HL-60/S4 (cell line): ENCODE results near the gene JMJD8.

Experiments used
- in situ Hi-C: fragments of 300-500 bp; cut with MboI; formaldehyde crosslinking; loops from 2 replicates; pipeline ENCODE4 v1.14.3; 2022; ENCODE audit warnings: low sequenced_read_pairs

JMJD8 gene

DNA sequence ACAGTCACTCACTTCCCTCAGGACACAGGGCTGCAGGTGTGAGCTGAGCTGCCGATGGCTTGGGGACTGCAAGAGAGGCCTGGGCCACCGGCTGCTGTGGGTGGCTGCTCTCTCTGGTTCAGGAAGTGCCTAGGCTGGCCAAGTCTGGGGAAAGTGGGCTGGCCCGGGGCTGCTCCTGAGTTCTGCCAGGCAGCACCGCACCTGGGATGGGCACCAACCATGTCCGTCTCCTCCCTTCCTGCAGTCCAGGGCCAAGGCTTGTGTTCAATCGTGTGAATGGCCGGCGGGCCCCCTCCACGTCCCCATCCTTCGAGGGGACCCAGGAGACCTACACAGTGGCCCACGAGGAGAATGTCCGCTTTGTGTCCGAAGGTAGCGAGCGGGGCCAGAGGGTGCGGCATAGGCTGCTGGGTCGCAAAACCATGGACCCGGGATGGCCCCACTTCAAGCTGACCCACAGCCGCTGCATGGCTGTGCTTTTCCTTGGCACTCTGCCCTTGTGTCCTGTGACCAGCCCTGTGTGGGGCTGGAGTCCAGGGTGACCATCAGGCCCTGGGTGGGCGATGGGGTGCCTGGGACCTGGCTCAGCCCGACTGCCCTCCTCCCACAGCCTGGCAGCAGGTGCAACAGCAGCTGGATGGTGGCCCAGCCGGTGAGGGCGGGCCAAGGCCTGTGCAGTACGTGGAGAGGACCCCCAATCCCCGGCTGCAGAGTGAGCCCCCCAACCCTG is 36.8 kb downstream of the JMJD8 start:
- in situ Hi-C loops: no loop called here

DNA sequence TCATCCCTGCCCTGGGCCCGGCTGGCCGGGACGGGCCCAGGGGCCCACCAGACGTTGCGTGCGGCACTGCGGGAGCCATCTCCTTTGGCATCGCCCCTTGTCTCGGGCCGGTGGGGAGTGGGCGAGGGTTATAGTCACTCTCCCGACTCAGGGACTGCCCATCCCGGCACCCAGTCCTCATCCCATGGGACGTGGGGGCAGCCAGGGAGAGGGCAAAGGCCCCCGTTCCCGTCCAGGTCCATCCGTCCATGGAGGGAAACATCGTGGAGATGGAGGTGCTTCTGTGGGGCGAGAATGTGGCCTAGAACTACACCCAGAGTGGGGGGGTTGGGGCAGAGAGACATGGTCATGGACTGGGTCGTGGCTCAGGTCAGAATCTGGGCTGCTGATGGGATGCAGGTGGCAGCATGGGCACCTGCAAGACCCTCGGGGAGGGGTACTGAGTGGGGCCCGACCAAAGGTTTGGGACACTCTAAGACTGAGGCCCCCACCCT is 37.4 kb downstream of the JMJD8 start:
- in situ Hi-C loops: no loop called here

DNA sequence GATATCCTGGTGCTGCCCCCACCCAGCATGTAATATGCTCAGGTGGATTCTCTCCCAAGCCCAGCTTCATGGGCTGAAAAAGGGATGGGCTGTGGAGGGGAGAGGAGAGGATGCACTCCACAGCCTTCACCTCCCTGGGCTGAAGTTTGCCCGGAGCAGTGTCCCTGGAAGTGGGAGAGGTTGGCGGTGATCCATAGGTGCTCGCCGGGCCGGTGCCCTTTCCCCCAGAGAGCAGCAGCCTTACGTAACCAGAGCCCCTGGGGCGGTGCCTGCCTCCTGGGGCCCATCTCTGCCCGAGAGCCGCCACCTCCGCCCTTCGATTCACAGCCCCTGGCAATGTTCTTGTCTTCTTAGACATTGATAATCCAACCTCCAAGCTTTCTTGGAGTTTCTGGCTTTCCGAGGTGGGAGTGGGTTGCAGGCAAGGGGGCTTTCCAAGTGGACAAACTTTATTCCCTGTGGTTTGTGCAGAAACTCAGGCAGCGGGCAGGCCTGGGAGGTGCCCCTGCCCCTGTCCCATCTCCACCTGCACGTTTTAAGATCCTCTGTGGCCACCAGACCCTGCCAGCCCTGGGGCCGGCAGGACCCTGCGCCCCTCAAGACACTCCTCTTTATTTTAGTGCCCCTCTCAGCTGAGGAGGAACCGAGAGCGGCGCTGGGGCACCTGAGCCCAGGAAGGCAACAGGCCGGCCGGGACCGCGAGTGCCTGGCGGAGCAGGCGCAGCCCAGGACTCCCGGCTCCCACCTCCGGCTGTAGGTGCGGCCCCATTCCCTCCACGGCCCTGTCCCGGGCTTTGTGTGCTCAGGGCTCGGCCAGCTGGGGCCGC is 38.1 kb downstream of the JMJD8 start:
- in situ Hi-C loops: no loop called here

DNA sequence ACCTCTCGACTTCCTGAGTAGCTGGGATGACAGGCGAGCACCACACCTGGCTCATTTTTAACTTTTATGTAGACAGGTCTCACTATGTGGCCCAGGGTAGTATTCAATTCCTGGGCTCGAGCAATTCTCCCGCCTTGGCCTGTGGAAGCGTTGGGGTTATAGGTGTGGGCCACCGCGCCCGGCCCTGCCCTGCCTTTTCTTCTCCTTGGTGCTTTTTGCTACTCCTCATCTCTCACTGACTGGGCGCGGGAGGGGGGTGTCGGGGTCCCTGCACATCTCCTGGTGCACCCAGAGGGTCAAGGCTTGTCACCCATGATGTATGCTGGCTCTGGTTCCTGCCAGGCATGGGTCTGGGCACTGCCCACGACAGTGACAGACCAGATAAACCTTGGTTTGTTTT is 39.6 kb downstream of the JMJD8 start:
- in situ Hi-C loops: no loop called here

DNA sequence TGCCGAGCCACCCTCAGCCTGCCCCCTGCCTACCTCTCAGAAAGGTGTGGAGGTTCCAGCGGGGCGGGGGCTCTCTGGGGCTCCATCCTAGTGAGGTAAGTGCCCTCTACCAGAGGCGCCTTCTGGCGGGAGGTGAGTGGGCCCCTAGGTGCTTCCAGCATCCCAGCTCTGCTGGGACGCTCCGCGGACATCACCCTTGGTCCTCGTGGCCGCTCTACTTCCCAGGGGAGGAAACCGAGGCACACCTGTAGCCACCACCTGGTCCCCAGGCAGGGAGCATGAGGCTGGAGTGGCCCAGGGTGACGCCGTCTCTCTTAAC is 41.1 kb downstream of the JMJD8 start:
- in situ Hi-C loops: no loop called here

DNA sequence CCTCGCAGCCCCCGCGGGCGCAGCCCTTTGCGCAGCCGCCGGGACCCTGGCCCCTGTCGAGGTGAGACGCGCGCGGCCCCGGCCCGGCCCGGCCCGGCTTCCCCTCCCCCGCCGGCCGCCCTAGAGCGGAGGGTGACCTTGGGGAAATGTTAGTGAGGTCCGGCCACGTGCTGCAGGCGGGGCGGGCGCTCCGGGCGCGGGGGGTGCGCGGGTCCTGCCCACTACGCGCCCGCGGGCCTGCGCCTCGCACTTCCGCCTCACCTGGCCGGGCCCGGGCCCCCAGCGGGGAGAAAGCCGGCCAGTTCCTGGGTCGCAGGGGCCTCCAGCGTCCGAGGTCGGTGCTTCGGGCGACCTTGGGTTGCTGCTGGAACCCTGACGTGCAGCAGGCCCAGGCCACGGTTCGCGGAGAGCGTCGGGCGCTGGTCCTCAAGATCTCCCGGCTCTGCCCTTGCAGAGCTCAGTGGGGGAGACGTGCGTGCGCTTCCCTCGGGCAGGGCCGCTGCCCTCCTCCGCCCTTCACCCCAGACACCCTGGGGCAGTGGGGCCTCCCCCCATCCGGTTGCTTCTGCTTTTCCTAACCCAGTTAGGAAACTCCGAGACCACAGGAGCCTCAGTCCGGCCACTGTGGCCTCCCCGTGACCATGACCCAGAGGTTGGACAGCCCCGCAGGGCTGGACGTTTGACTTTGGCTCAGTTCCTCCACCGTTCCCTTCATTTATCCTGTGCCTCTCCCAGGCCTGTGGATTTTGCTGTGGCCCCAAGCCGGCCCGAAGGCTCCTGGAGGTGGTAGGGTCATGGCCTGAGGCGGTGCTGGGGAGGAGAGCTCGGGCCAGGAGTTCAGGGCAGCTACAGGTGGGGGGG is 41.7 kb downstream of the JMJD8 start:
- in situ Hi-C loops: no loop called here

DNA sequence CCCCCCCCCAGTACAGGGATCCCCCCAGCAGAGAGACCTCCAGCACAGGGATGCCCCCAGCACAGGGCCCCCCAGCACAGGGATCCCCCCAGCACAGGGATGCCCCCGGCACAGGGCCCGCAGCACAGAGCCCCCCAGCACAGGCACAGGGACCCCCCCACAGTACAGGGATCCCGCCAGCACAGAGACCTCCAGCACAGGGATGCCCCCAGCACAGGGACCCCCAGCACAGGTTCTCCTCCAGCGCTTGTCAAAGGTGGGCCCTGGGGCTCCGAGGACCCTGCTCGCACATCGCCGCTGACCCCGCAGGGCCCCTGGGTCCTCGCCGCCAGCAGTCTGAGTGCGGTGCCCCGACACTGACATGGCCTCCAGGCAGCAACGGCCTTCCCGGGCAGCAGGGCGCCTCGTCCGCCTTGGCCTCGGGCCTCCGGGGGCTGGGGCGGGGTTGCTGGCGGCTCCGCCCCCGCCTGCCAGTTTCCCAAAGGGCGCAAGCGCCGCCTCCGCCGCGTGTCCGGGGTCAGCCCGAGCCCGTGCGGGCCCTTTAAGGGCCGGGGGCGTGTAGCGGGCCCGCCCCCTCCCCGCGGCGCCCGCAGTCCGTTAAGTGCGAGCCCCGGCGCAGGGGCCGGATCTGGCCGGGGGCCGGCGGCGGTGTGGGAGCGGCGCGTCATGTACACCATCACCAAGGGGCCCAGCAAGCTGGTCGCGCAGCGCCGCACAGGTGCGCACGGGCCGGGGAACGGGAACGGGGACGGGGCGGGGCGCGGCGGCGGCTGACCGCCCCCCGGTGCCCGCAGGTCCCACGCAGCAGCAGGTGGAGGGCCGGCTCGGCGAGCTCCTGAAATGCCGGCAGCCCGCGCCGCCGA is 42.6 kb downstream of the JMJD8 start, which contains the start of gene MCRIP2:
MCRIP2 (plus strand) TSS at position 503 of the 863 bp plus-strand sequence; CDS start at position 667, 164 bp downstream.
- in situ Hi-C loops: no loop called here

DNA sequence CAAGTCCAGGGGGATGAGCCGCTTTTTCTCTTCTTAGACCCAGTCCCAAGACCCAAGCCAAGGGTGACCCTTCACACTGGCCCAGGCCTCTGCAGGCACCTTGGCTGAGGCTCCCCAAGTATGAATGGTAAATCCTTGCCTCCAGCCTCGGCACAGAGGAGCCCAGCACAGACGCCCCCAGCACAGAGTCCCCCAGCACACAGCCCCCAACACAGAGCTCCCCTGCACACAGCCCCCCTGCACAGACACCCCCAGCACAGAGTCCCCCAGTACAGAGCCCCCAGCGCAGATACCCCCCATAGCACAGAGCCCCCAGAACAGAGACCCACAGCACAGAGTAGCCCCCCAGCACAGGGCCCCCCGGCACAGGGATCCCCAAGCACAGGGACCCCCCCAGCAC is 43.5 kb downstream of the JMJD8 start:
- in situ Hi-C loops: no loop called here

DNA sequence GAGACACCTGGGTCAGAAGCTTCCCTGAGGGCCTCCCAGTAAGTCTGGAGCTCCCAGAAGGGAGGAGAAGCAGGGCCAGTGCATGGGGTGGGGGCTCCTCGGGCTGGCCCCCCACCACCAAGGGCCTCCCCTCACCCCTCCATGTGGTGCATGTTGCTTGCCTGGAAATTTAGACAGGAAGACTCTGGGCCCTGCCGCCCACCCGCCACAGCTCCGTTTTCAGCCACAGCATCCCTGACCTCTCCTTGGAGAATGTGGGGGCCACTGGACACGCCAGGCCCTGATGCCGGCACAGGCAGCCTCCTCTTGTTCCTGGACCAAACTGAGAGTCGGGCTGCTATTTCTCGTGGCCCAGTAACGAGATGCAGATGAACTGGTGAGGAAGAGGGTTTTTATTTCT is 45.3 kb downstream of the JMJD8 start:
- in situ Hi-C loops: no loop called here

DNA sequence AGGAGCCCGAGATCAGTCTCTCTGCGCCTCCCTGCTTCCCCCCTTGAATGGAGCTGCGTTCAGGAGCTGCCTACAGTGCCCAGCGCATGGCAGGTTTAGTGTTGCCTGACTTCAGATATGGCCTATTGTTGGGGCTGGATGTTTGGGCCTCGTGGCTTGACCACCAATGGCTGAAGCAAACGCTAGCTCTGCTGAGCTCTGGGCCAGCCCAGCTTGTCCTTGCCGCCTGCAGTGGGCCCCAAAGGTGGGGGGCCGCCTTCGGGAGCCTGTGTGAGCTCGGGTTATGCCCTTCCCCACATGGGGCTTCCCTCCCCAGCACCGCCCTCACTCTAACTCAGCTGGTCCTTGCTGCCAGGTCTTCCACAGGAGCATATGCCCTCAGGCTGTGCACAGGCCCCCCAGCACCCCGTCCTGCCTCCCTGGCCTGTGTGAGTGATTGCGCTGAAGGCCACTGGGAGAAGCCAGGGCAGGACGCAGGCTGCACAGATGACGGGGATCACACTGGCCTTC is 46.0 kb downstream of the JMJD8 start:
- in situ Hi-C loops: no loop called here

DNA sequence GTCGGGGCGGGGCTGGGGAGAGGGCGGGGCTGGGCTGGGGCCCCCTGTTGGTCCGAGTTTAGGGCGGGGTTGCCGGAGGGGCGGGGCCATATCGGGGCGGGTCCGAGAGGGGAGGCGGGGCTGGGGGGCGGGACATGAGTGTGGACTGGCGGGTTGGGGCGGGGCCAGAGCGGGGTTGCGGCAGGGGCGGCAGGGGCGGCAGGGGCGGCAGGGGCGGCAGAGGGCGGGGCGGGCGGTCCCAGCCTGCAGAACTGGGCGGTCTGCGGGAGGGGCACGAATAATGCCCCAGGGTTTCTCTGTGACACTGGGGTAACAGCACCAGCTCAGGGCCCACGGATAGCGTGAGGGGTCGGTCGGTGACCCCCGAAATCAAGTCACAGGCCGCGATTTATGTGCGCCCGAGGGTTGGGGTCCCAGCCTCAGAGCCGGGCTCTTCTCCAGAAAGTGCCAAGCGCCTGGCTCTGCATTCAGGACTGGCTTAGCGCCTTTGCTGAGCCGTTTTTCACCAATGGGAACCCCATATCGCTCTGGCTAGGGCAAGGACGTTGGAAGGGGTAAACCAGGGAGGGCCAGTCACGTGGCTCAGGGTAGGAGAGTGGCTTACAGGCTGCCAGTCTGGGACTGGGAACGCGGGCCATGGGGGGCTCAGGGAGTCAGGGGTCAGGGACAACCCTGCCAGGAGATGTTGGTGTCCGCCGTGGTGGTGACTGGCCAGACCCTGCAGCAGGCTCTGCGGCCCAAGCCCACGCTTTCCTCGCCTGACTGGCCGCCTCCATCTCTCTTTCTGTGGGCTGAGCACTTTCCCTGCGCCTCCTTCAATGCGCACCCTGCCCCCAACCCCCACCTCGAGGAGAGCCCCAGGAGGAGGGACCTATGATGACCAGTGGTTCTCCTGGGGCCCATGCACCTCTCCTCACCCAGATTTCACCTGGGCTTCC is 46.8 kb downstream of the JMJD8 start:
- in situ Hi-C loops: no loop called here

DNA sequence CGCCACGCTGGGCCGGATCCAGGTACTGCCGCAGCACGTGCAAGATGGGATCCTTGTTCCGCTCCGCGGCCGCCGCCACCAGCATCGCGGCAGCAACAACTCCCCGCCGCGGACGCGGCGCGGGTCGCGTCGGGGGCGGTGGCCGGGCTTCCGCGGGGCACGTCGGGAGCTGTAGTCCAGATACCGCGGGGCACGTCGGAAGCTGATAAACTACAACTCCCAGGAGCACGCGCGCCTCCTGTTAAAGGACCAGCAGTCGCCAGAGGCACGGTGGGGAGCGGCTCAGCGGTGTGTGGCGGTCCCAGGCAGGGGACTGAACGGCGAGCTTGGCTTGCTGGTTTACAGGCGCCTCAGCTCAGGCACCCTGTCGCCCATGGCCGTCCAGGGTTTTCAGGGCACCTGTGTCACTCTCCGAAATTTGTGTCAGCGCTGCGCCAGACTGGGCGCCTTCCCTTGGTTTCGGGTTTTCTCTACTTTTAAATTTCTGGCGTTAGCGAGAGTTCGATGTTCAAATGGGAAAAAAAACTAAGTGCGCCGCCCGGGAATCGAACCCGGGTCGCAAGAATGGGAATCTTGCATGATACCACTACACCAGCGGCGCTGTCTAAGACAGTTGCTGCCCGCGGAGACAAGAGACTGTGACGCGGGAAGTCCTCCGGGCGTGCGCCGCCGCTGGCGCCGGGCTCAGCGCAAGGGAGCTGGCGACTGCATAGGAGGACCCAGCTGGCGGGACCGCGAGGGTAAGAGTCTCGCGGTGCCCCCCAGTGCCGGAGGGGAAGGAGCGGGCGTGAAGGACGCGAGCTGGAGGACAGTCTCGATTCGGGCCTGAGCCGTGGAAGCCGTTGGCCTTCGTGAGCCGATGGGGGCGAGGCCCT is 47.7 kb downstream of the JMJD8 start, which contains the start of gene METTL26:
METTL26 (minus strand) TSS at position 100 of the 875 bp plus-strand sequence; CDS start at position 85, 15 bp downstream.
- in situ Hi-C loops: no loop called here

DNA sequence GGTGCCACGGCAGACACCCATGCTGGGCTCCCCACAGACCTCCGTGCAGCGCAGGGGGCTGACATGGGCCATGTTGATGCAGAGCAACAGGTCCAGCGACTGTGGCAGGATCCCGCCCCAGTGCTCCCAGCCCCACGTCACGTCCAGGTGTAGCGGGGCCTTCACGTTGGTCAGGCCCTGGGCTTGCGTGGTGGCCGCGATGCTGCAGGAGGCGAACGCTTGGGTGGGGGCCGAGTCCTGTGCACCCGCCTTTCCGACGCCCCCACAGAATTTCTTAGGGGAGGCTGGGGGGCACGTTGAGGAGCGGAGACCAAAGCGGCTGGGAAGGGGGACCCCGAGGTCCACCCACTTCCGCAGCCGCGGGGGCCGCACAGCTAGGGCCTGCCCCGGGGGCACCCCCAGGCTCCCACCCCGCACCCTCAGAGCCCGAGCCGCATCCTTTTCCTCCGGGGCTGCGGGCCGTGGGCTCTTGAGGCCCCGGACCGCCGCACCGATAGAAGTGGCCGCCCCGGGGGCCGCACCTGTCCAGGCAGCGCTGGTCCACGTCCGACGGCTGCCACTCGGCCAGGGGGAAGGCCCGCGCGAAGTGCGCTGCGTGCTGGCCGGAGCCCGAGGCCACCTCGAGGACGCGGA is 48.4 kb downstream of the JMJD8 start:
- in situ Hi-C loops: no loop called here

DNA sequence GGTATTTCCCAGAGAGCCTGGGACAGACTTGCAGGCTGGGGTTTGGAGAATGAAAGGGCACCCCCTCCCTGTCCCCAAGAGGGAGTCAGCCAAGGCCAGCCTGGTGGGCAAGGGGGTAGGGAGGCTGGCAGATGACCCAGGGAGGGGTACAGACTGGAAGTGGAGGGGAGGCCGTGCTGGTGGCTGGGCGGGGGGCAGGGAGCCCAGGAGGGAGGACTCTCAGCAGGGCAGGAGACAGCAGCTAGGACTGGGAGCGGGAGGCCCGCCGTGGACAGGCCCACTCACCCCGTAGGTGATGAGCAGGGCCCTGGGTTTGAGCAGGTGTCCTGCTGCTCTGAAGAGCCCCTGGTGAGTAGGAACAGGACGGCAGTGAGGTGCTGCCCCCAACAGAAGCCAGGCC is 49.1 kb downstream of the JMJD8 start:
- in situ Hi-C loops: no loop called here

DNA sequence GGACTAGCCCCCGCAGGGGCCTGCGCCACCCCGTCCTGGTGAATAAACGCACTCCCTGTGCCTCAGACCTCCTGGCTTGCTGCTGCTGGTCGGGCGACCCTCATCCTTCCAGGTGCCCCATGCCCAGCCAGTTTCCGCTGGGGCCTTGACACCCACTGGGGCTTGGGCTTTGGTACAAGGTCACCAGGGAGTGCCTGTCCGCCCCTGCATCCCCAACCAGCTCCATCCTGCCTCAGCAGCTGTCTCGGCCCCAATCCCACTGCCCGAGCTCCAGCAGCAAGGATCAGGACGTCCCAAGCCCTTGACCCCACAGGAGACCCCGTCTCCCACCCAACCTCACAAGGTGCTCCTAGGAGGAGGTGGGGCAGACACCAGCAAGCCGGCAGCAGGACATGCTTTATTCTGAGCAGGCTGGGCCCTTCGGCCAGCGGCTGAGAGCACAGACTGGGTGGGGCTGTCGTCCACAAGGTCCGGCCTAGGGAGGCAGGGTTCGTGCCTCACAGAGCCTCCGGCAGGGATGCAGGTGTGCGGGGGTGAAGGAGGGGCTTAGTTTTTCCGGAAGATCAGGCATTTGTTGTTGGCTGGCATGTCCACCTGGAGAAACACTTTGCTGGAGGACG is 50.0 kb downstream of the JMJD8 start:
- in situ Hi-C loops: no loop called here

DNA sequence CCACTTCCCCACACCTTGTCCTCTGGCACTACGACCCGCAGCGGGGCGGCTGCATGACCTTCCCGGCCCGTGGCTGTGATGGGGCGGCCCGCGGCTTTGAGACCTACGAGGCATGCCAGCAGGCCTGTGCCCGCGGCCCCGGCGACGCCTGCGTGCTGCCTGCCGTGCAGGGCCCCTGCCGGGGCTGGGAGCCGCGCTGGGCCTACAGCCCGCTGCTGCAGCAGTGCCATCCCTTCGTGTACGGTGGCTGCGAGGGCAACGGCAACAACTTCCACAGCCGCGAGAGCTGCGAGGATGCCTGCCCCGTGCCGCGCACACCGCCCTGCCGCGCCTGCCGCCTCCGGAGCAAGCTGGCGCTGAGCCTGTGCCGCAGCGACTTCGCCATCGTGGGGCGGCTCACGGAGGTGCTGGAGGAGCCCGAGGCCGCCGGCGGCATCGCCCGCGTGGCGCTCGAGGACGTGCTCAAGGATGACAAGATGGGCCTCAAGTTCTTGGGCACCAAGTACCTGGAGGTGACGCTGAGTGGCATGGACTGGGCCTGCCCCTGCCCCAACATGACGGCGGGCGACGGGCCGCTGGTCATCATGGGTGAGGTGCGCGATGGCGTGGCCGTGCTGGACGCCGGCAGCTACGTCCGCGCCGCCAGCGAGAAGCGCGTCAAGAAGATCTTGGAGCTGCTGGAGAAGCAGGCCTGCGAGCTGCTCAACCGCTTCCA is 50.6 kb downstream of the JMJD8 start:
- in situ Hi-C loops: no loop called here
